Stimulated activated CD8-positive, alpha-beta memory T cell treated with anti-CD3 and anti-CD28 coated beads, Interleukin-15, amount 100 ng/mL, for 4 hours (primary cell): ENCODE measurements around the gene C9.
"Not testable (repeated sequence)": the region's sequence is repeated elsewhere in the genome, so short reads cannot be mapped to it uniquely, and the experiment has no call there.

Experiments used
- DNase-seq, 2 donors: peaks; one replicate each; pipeline ENCODE4 v3.0.0-alpha.2; 2020; ENCODE audit warnings: low read depth in 2 of 2

C9 gene

DNA sequence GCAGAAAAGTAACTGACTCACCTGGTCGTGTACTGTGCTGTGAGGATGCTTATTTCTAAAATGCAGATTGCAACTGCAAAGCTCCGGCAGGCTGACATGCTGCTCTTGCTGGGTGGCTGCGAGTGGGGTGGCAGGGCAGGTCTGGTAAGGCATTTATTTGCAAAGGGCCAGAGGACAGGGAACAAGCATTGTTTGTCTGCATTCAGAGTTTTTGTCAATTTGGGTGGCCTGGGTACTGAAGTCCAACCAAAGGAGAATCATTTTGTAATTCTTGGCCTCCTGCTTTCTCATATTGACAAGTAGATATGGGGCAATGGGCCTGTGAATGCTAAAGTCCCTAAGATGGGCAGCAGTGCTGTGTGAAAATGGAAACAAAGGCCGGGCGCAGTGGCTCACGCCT, at the start of gene C9:
TSS of gene C9 (minus strand) at position 129 of the 400 bp plus-strand sequence. CDS start at position 98, 31 bp downstream.
- no peak for DNase-seq

DNA sequence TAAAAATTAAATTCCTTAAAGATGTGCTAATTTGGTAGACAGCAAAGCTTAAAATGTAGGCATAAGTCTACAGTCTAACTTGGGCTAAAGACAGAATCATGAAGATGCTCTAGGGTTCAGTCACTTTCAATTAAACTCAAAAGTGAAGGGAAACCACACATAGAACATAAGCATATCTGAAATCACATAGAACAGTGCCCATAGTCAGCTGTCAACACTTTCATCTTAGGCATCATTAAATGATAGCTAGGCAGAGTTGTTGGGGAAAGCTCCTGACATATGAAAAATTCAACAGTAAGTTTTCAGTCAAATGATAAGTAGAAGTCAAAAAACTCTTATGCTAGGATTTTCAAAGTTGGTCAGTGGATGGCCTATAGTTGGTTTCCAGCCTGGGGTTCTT, 49.5 kb upstream of the C9 start:
- no peak for DNase-seq

DNA sequence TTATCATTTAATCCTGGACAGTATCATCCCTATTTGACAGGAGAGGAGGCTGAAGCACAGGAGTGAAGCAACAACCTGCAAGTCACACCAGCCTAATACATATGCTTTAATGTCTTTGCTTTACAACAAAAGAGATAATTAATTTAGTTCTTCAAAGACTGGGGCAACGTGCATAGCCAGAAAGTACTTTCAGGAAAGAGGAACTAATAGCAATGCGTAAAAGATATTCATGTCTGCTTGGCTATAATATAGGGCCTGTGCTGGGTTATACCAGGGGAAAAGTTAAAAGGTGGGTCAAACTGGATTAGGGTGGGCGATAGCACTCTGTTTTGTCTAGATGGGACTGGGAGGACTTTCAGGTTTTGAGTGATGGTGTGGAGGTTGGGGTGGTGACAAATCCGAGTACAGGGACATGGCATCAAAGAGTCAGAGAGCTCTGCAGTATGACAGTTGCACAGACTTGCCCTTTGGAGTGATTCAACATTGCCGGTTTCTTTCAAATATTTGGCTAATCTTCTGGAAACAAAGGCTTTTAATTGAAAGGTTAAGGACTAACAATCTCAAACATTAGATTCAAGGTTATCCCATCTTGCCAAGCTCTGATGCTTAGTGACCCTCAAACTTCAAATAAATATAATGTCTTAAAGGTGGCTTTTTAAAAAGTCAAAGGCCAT, 48.6 kb upstream of the C9 start:
- DNase-seq, result no peak

DNA sequence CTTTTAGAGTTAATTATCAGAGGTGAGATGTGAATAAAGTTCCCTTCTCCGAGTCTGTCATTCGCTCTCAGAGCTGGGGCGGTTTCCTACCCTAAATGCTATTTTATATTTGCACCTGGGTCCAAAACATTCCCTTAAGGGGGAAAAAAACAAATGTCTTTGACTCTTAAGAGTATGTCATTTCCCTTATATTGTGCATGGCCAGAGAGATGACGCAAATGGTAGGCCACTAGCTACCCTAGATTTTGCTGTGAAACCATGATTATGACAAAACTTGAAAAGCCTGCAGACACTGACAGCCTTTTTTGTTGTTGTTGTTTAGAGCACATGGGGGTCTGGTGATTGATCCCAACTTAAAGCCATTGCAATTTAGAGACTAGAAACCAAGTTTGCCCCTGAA, 47.7 kb upstream of the C9 start:
- no peak for DNase-seq

DNA sequence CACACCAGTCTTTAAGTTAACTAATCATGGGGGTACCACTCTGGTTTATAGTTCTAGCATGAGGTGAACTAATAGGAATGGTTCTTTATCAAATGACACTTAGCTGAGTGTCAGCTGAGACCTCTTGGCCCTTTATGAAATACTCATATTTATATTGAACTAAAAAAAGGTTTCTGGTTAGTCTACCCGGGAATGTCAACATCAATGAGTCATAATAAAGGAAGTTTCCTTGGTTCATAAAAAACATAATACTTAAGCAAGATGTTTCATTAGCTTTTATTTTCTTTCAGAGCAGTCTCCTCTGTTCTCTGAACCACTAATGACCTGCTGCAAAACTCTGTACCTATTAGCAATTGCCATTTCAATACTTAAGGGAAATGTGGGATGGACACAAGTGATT, 46.8 kb upstream of the C9 start:
- no peak for DNase-seq

DNA sequence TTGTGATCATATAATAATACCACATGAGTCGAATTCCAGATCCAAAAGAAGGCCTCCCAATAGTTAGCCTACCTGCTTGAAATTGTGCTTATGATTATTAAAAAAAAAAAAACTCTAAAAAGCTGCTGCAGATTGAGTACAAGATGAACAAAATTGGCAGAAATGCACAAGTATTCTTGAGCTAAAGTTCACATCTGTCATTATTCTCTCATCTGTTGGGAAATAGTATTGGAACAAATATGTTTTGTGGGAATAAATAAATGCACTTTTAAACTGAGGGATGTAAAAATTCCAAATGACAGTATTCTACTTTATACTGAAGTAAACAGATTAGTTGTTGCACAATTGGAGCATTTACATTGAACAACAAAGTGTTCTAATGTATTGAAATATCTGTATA, 44.7 kb upstream of the C9 start:
- DNase-seq, result no peak

DNA sequence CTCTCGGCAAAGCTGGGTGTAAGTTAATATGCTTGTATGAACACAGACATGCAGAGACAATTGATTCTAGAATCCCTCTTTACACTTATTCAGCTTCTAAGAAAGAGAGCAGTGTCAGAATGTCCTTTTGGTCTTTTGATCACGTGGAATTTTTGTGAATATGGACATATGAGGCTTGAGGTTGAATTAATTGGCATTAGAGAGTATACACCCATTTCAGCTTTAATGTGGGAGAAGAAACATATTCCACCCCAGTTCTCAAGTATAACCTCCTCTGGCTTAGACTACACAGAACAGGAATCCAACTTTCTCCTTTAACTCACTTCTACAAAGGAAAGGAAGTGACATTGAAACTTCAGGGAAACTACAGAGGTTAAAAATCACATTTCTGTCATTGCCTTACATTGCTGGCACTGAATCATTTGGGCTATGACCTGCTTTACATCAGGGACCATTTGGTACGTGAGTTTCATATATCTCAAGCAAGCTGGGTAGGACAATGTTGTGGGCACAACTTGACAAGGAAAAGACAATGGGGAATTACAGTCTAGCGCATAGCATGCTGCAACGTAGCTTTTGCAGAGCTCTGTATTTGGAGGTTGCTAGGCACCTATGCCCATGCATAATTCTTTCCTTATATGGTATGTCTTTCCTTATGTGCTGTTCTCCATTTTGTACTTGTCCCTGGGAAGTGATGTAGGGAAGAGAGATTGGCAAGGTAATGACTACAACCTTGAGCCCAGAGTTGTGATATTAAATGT, 41.0 kb upstream of the C9 start:
- DNase-seq, result no peak

DNA sequence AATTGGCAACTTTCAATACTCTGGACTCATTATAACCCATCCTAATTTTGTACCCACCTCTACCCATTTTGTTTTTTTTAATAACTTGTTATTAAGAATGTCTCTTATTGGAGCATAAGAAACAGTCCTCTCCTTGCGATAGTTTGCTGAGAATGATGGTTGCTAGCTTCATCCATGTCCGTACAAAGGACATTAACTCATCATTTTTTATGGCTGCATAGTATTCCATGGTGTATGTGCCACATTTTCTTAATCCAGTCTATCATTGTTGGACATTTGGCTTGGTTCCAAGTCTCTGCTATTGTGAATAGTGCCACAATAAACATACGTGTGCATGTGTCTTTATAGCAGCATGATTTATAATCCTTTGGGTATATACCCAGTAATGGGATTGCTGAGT, 39.5 kb upstream of the C9 start:
- DNase-seq, result not testable (repeated sequence)

DNA sequence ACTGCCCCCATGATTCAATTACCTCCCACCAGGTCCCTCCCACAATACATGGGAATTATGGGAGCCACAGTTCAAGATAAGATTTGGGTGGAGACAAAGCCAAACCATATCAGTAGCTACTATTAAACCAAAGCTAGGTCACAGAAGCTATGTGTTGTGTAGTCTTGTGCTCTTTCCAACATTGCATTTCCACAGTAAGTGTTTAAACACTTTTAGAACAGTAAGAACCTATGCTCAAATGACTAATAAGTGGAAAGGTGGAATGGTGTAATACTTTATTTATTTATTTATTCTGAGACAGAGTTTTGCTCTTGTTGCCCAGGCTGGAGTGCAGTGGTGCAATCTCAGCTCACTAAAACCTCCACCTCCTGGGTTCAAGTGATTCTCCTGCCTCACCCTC, 37.8 kb upstream of the C9 start:
- DNase-seq, result not testable (repeated sequence)

DNA sequence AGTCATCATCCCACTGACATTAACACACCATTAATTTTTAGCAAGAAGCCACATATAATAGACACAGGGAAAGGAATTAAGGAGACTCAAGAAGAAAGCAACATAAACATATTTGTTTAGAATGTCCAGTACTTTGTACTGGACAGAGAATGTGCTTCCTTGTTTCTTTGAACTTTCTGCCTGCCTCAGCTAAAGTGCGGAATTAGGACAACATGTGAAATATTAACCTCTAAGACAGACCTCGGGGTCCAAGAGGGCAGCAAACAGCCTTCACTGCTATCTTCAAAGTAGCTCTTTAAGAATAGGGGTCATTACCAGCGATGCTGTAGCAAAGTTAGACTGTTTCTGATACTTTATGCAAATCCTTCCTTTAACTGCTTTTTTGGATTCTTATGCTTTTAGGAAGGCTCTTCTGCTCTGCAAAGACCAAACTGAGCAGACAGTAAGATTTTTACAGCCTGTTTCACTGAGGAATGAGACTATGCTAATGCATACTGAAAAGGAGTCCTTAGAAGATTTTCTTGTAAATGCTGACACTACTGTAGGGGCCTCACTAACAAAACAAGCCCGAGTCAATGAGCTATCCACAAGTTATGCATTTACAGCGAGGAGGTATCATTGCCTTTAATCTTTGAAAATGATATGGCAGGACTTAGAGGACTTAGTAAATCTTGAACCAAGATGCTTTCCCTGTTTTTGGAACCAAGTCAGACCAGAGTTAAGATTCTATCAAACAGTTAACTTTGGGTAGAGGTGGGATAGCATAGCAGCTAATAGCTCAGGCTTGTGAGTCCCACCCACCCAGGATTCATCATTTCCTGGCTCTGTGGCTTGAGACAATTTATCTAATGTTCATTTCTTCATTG, 36.7 kb upstream of the C9 start:
- DNase-seq, result no peak

DNA sequence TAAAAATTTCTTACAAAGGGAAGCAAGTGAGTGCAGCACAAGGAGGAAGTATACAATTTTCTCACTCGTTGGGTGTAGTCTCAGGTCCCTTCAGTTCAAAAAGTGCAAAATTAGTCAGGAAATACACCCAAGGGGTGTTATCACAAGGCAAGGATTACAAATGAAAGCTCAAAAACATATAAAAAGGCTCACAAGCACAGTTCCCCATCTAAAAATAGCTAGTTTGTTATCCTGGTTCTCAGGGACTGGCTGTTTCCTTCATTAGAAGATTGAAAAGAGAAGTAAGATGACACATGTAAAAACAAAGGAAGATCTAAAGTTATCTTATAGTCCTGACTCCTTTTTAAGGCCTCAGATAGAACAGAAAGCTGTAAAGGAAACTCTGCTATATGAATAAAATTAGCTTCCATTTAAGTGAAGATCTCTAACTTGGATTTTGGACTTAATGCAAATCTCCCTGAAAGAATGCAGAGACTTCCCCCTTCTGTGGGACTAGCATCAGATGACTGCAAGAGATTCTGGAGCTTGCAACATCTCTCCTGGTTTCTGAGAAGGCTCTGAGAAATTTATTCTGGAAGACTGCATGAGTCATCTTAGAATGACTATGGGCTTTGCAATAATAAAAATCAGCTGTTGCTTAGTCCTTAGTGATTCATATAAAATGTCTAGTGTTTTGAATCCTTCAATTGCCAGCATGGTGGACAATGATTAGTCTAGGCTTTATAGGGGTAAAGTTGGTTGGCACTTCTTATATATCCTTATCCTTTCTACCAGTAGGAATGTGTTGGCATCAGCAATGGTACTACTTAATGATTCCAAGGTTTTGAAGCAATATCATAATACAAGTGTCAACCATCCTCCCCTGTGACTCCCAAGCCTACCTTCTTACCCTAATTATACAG, 35.1 kb upstream of the C9 start:
- no peak for DNase-seq

DNA sequence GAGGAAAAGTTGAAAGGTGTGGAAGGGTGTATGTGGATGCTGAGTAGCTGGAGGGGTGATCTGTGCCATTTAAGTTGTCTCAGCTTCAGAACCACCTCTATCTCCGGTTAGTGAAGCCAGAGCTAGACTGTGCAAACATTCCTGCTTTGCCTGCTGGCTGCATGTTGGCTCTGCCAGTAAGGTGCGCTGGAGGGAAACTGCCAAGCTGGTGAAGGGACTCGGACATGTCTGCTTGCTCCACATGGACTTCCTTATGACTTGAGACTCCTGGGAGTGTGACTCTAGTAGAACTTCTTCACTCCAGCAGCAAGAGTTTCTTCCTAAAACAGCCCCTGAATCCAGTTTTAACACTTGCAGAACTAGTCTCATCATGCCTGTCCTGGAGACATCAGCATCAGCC, 32.5 kb upstream of the C9 start:
- DNase-seq, result no peak

DNA sequence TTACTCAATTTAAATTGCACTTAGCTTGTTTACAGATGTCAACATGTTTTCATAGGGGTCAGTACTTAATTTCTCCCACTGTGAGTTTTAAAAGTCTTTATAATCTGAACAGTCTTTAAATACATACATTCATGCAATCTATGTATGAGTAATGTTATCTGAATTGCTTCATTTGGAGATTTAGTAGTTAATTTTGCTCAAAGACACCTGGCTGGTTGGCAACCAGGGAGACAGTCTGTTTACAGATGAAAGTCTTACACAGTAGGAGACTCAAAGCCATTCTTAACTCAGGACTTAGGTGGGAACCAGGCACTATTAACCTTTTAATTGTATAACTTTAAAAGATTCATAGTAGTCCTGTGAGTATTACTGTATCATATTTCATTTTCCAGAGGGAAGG, 31.2 kb upstream of the C9 start:
- DNase-seq, result no peak

DNA sequence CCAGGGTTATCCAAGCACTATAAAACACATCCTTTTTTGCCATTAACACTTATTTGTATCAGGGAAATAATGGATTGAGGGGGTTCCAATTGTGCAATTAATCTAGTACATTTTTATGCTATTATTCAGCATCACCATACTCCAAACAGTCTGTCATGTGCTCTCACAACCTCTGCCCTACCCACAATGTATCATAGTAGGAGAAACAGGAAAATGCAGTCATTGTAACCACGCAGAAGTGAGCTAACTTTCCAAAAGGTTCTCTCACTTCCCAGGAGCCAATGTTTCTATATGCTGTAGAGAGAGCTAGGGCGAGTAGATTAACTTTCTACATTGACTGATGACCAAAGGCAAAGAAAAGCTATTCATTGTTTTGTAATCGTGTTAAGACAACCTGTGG, 30.7 kb upstream of the C9 start:
- no peak for DNase-seq

DNA sequence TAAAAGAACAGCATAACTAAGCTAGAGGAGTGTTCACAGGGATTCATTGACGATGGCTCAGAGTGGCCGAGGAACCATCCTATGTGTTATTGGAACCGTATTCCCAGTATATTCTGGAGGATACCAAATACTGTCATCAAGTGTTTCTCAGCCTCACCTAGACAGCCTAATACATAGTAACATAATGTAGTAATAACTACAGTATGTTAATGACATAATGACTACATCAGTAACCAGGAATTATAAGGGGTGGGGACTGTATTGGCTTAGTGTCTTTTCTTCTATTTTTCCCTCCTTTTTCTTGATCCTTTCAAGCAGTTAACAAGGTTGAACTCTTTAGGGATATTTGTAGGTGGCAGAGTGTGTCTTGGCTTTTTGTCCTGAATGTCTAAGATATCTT, 26.6 kb upstream of the C9 start:
- DNase-seq, result no peak

DNA sequence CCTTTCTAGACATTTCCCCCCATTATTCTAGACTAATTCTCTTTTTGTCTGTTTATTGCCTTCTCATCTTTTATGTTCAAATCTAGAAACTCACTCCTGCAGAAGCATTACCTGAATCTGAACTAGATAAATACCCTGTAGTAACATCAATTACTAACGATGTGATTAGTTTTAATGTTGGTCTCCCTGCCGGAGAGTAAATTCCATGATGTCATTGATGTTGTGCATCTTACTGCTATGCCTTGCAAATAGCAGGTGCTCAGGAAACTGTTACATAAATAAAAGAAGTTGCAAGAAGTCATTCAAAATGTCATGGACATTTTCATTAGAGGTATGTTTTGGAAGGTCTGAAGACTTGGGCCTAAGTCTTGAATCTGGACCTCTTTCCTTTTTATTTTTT, 23.0 kb upstream of the C9 start:
- no peak for DNase-seq

DNA sequence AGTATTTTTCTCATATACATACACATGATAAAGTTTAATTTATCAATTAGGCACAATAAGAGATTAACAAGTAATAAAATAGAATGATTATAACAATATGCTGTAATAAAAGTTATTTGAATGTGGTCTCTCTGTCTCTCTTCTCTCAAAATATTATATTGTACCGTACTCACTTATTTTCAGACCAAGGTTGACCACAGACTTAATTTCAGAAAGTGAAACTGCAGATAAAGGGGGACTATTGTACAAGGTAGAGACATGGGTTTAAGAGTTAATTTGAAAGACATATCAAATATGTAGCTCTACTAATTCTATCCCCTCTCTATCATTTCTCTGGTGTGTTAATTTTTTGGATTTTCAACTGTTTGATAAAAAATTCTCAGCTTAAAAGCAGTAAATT, 20.0 kb upstream of the C9 start:
- no peak for DNase-seq

DNA sequence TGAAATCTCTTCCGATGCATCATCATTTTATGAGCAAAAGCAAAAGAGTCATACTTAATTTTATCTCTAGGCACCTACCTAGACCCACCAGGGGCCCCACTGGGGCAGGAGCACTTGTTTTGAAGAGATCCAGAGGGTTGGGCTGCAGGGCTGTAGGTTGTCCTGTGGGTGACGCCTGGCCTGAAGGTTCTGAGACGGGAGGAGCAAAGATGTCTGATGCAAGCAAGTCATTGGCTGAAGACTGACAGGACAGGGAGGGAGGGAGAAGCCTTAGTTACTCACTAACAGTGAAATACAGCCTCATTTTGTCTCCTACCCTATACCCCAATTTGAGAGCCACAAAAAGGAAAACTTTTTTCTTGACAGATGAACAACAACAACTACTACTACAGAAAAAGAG, 17.1 kb upstream of the C9 start:
- DNase-seq, result no peak

DNA sequence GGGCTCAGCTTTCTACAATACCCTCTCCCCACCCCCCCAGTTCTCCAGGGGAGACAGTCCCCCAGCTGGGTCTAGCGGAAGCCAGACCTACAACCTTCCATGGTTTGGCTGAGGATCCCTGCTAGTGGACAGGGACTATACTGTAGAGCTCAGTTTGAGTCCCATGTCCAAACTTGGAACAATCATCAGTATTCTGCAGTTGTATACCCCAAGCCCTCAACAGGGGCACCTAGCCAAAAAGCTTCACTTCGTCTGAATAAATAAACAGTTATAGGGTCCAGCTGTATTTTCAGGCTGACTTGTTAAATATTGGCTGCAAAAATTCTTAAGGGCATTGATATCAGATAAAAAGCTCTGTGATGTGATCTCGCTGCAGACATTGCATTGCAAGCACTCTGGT, 15.4 kb upstream of the C9 start:
- DNase-seq, result no peak

DNA sequence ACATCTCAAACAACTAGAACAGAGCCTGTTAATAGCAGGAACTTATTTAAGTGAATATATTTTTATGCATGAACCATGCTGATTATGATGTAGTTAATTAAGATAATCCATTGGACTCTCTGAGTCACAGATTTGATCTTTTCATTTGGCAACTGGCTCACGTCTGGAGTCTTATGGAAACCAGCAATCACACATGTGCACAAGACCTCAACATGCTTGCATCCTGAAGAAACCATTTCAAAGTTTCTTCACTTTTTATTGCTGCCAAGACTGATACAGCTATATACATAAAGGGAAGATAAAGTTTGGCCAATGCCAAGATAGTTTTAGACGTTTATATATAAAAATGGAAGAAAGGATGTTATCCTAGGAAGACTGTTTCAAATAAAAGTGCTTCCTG, 13.3 kb upstream of the C9 start:
- no peak for DNase-seq

DNA sequence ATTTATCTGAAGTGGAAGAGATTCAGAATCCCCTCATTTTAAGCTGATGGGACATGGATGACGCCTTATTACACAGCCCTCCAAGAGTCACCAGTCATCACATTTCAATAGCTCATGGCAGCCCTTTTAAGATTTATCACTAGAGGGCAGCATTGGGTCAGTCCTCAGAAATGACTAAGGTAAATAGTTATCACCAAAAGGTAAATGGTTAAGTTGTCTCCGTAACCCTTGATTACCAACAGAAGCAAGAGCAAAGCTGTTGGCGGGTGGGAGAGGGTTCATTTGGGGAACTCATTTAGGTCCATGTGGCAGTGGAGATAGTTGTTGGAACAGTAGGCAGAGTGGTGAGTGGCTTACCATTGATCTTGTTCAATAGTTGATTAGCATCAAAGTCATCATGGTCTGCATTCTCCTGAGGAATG, 12.0 kb upstream of the C9 start:
- no peak for DNase-seq

DNA sequence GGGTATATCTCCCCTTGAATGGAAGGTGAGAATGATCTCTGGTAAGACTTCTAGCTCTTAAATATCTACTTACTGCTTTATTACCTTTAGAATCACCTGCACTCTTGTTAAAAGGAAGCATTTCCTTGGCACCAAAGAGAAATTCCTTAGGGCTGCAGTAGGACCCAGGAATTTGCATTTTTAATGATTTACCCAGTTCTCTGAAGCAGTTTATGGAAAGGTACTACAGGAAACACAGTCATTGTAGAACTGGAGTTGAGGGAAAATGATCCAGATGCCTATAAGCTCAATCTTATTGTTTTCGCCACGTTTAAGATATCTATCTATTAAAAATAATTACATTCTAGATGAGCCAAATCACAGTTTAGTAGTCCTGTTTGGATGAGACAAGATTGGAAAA, 9.5 kb upstream of the C9 start:
- no peak for DNase-seq
